Glutamatergic neuron (in vitro differentiated cells): ENCODE results near the gene WNK4. TPM values are rescaled to one million over a fixed set of nuclear protein-coding genes. Genes with fewer than 3 reads are reported as not detected.
"Not testable (repeated sequence)": the region's sequence is repeated elsewhere in the genome, so short reads cannot be mapped to it uniquely, and the experiment has no call there.

Experiments used
- DNase-seq: peaks from one replicate; pipeline ENCODE4 v3.0.0; 2022
- H3K27ac Mint-ChIP-seq: one replicate; pipeline ENCODE4 v1.8.0; 2020; ENCODE audit warnings: mild to moderate bottlenecking, mixed read lengths, inconsistent platforms; ENCODE audit not compliant: unreplicated experiment
- H3K27me3 Mint-ChIP-seq: one replicate; pipeline ENCODE4 v1.8.0; 2020; ENCODE audit warnings: mild to moderate bottlenecking, moderate library complexity, mixed read lengths, inconsistent platforms; ENCODE audit not compliant: unreplicated experiment
- H3K36me3 Mint-ChIP-seq: one replicate; pipeline ENCODE4 v1.8.0; 2020; ENCODE audit warnings: mild to moderate bottlenecking, mixed read lengths, inconsistent platforms; ENCODE audit not compliant: unreplicated experiment
- H3K4me1 Mint-ChIP-seq: one replicate; pipeline ENCODE4 v1.8.0; 2020; ENCODE audit warnings: mild to moderate bottlenecking, low read depth, mixed read lengths, inconsistent platforms; ENCODE audit not compliant: unreplicated experiment
- H3K4me3 Mint-ChIP-seq: one replicate; pipeline ENCODE4 v1.8.0; 2020; ENCODE audit warnings: mild to moderate bottlenecking, mixed read lengths, inconsistent platforms; ENCODE audit not compliant: unreplicated experiment
- H3K9me3 Mint-ChIP-seq: one replicate; pipeline ENCODE4 v1.8.0; 2020; ENCODE audit warnings: mild to moderate bottlenecking, moderate library complexity, mixed read lengths, inconsistent platforms; ENCODE audit not compliant: unreplicated experiment
- CTCF ChIP-seq: fragments of 200-600 bp; sonication (generic); IDR thresholded peaks from one replicate; pipeline ENCODE4 v1.5.0; 2021; ENCODE audit not compliant: partially characterized antibody, unreplicated experiment
- long read RNA-seq: library from polyadenylated mRNA; unstranded; transcript quantifications from one replicate; pipeline ENCODE4 v2.0.0, GENCODE V29; 2020; ENCODE audit not compliant: unreplicated experiment
- total RNA-seq: library from RNA; stranded (reverse); fragmentation: NEBNext Ultra II Directional; extraction: Animal tissue kit (Norgen Biotek cat#: 25700); gene quantifications from one replicate; pipeline ENCODE4 v1.2.1, GENCODE V29; 2021; ENCODE audit not compliant: unreplicated experiment

WNK4 gene
- total RNA-seq, result 2.7 TPM
- long read RNA-seq, result 0 reads

GRCh38 chr17:42779936-42780850 is at the start of gene WNK4:
Gene WNK4 (plus strand): TSS chr17:42780610. CDS start chr17:42780699, 89 bp downstream.
- no peaks in the 10 kb centered on the region for H3K36me3 Mint-ChIP-seq
- H3K27me3 Mint-ChIP-seq, result peaks cover 9% of the 10 kb centered on the region
- H3K4me3 Mint-ChIP-seq, result peak within 1 kb of the TSS; percentile 77
- peaks cover 4% of the 10 kb centered on the region for H3K9me3 Mint-ChIP-seq
- TF ChIP-seq CTCF, result no peak
- H3K27ac Mint-ChIP-seq, result peak within 1 kb of the TSS; percentile 50
- DNase-seq, result peak; percentile 67
- no peaks in the 10 kb centered on the region for H3K4me1 Mint-ChIP-seq

DNA sequence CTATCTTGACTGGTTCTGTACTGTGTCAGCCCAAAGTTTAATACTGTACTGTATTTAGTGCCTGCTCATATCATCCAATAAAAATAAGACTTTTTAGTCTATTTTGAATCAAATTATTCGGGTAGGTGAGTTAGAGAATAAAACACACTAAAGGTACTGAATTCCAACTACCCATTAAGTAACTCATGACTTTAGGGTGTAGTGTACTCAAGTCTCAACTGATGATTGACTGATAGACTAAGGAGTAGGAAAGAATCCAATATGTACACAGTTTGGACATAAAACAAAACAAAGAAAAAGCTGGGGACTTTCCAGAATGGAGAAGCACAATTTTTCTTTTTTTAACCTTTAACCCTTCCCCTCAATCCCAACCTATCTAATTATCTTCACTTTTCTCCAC is 39.7 kb upstream of the WNK4 start:
- peaks cover 8% of the 10 kb centered on the region for H3K9me3 Mint-ChIP-seq
- TF ChIP-seq CTCF, result no peak
- H3K27ac Mint-ChIP-seq, result no peak overlapping the region
- H3K4me1 Mint-ChIP-seq, result peaks cover 5% of the 10 kb centered on the region
- no peak overlapping the region for H3K4me3 Mint-ChIP-seq
- no peak for DNase-seq
- peaks cover 5% of the 10 kb centered on the region for H3K36me3 Mint-ChIP-seq
- H3K27me3 Mint-ChIP-seq, result peaks cover 4% of the 10 kb centered on the region

DNA sequence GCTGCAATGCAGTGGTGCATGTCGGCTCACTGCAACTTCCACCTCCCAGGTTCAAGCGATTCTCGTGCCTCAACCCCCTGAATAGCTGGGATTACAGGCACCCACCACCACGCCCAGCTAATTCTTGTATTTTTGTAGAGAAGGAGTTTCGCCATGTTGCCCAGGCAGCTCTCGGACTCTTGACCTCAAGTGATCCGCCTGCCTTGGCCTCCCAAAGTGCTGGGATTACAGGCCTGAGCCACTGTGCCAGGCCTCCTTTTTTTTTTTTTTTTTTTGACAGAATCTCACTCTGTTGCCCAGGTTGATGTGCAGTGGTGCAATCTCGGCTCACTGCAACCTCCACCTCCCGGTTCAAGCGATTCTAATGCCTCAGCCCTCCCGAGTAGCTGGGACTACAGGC is 37.5 kb upstream of the WNK4 start:
- not testable (repeated sequence) for H3K36me3 Mint-ChIP-seq, H3K9me3 Mint-ChIP-seq, H3K4me1 Mint-ChIP-seq, H3K4me3 Mint-ChIP-seq, DNase-seq, H3K27ac Mint-ChIP-seq, H3K27me3 Mint-ChIP-seq

- no peak for TF ChIP-seq CTCF
- H3K36me3 Mint-ChIP-seq, result peaks cover 5% of the 10 kb centered on the region
- peaks cover 5% of the 10 kb centered on the region for H3K4me1 Mint-ChIP-seq
- peaks cover 4% of the 10 kb centered on the region for H3K27me3 Mint-ChIP-seq
- peaks cover 8% of the 10 kb centered on the region for H3K9me3 Mint-ChIP-seq
- H3K27ac Mint-ChIP-seq, result peak overlapping the region; percentile 90
- DNase-seq, result no peak
- peak overlapping the region; percentile 95 for H3K4me3 Mint-ChIP-seq
These were observed 36.7 kb upstream of the WNK4 start for GRCh38 chr17:42743595-42744282.

GRCh38 chr17:42744283-42744805 is 36.1 kb upstream of the WNK4 start:
- Mint-ChIP-seq H3K27me3 (peaks cover 4% of the 10 kb centered on the region), H3K36me3 (peaks cover 5% of the 10 kb centered on the region), H3K27ac (peak overlapping the region; percentile 90), H3K4me3 (peak overlapping the region; percentile 95), H3K4me1 (peaks cover 5% of the 10 kb centered on the region), H3K9me3 (peaks cover 8% of the 10 kb centered on the region)
- no peak for TF ChIP-seq CTCF
- DNase-seq, result peak; percentile 46
